Stimulated activated CD4-positive, alpha-beta T cell treated with anti-CD3 and anti-CD28 coated beads, Interleukin-1b, Interleukin-23, amount 100 ng/mL, for 48 hours (primary cell): Measurements from ENCODE around the gene PIK3R5.
"Not testable (repeated sequence)": the region's sequence is repeated elsewhere in the genome, so short reads cannot be mapped to it uniquely, and the experiment has no call there.

ENCODE experiments used
- DNase-seq: peaks from one replicate; pipeline ENCODE4 v3.0.0-alpha.2; 2020

The PIK3R5 gene

GRCh38 chr17:8985054-8985701 lies 19.7 kb upstream of the PIK3R5 start:
- DNase-seq = no peak

DNA sequence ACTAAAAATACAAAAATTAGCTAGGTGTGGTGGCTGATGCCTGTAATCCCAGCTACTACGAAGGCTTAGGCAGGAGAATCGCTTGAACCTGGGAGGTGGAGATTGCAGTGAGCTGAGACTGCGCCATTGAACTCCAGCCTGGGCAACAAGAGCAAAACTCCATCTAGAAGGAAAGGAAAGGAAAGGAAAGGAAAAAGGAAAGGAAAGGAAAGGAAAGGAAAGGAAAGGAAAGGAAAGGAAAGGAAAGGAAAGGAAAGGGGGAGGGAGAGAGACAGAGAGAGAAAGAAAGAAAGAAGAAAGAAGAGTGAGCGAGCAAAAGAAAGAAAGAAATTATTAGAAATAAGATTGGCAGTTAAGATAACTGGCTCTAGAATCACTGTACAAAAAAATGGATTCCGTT lies 18.7 kb upstream of the PIK3R5 start:
- not testable (repeated sequence) for DNase-seq

GRCh38 chr17:8981443-8981842 lies 15.9 kb upstream of the PIK3R5 start:
- DNase-seq = no peak

- no peak for DNase-seq
These were observed 14.2 kb upstream of the PIK3R5 start for GRCh38 chr17:8979715-8980114.

DNA sequence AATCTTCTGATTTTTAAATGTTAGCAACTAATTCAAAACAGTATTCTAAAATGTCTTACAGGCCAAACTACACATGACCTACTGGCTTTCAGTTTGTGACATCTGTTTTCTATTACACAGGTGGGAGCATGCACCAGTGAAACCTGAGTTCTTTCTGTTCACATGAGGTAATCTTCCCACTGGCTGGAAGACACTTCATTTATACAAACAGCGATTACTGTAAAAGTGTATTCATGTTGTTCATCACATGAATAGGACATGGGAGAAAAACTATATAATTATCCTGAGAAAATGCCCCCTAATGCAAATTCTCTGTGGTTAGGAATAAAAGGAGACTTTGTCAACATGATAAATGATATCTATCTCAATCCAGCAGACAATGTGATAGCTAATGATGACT lies 11.1 kb upstream of the PIK3R5 start:
- DNase-seq = no peak

DNA sequence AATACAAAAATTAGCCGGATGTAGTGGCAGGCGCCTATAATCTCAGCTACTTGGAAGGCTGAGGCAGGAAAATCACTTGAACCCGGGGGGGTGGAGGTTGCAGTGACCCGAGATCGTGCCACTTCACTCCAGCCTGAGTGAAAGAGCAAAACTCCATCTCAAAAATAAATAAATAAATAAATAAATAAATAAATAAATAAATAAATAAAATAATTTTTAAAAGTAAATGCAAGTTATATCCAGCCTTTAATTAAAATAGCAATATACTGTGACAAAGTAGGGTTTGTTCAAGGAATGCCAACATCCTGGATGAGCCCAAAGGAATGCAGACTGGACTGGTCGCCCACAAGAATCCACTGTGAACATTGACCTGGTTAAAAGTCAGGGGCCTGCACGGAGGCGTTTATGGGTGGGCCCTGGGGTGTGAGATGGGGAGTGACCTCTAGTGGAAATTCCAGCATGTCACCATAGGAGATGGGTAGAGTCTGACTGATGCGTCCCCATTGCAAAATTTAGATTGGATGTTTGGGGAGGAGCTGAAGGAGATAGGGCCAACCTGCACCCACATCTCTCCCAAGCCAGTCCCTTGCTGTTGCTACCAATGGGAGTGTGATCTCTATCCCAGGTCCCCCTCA lies 9.7 kb upstream of the PIK3R5 start:
- no peak for DNase-seq

DNA sequence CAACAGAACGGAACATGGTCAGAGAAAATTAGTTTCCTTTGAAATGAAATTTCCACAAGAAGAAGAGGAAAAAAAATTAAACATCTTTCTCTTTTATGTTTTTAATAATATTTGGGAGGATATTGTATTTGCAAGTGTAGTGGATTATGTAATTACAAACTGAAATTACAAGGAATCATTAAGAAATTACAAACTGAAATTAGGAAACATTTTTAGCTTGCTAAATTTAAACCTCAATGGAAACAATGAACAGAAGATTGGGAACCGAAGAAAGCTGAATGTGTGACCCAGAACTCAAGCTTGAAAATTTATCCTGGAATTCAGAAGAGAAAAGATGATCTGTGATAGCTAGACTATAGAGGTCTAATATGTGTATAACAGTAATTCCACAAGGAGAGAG lies 4.4 kb upstream of the PIK3R5 start:
- DNase-seq = no peak

DNA sequence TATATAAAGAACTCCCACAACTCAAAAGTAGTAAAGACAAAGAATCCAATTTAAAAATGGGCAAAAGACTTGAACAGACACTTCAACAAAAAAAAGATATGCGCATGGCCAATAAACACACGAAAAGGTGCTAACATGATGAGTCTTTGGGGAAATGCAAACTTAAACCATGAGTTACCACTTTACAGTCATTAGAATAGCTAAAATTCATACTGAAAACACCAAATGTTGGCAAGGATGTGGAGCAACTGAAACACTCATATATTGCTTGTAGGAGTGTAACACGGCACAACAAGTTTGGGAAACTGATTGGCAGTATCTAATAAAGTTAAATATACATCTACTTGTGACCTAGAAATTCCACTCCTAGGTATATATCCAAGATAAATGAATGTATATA lies 3.0 kb upstream of the PIK3R5 start:
- no peak for DNase-seq

DNA sequence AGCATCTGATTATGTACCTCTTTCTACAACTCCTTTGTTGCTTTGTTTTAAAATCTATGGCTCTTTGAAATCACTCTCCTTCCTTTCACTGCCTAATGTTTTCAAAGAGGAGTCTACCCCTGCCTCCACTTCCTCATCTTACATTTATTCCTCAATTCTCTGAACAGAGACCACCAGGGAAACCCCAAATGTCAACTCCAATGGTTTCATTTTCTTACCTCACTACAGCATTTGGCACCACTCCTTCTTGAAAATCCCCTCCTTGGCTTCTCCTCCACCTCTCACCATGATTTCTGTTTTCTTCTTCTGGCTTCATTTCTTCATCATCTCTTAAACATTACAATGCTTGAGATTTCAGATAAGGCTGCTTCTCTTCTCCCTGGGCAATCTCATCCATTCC lies 2.4 kb upstream of the PIK3R5 start:
- no peak for DNase-seq

DNA sequence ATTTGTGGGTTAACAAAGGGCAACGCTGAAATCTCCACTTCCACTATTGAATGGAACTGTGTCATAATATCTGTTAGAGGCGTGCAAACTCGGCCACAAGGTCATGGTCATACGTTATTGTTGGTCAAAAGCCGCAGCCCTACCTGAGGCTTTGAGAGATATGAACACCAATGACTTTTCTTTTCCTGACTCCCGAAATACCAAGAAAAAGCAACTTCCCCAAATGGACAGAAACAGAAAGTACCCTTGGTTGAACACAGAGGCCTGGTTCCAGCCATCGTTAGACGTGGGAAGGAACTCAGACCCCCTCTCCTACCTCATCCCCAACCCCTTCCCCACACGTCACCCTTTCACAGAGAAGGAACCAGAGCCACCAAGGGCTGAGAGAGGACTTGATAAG lies 1.4 kb upstream of the PIK3R5 start:
- DNase-seq = no peak

- DNase-seq = no peak
These were observed 610 bp downstream of the PIK3R5 start for GRCh38 chr17:8964801-8965393.

DNA sequence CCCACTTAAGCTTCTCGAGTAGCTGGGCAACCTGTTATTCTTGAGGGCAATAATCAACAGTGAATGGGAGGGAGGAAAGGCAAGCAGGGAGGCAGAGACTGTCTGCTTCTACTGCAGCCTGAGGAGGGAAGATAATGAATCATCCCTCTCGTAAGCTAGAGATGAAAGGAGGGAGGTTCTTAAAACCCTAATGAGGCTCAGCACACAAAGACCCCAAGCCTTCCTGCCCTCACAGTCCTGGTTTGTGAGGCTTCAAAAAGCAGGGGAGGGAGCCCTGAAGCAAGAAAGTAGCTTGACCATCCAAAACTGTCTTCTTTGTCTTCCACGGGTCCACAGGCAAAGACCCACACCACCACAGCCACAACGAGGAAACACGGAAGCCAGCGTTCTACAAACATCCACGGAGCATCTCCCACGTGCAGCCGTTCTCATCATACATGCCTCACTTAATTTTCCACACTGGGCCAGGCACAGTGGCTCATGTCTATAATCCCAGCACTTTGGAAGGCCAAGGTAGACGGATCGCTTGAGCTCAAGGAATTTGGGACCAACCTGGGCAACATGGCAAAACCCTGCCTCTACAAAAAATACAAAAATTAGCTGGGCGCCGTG lies 1.8 kb downstream of the PIK3R5 start:
- no peak for DNase-seq

- no peak for DNase-seq
These were observed 2.5 kb downstream of the PIK3R5 start for GRCh38 chr17:8963014-8963413.

DNA sequence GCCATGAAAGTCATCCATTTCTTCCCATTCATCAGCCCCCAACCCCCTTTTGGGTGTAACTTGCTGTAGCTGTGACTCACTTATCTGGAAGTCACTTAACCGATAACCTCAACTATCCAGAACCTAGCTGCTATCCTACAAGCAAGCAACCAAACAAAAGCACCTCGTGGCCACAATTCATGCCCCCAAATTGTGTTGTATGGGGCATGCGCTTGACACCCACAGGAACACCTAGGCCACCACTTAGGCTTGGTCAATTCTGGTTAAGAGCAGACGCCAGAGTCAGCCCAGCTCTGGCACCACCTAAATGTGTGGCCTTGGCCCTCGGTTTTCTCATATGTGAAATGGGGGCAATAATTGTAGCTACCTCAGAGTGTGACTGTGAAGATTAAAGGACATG lies 3.7 kb downstream of the PIK3R5 start:
- DNase-seq = no peak

DNA sequence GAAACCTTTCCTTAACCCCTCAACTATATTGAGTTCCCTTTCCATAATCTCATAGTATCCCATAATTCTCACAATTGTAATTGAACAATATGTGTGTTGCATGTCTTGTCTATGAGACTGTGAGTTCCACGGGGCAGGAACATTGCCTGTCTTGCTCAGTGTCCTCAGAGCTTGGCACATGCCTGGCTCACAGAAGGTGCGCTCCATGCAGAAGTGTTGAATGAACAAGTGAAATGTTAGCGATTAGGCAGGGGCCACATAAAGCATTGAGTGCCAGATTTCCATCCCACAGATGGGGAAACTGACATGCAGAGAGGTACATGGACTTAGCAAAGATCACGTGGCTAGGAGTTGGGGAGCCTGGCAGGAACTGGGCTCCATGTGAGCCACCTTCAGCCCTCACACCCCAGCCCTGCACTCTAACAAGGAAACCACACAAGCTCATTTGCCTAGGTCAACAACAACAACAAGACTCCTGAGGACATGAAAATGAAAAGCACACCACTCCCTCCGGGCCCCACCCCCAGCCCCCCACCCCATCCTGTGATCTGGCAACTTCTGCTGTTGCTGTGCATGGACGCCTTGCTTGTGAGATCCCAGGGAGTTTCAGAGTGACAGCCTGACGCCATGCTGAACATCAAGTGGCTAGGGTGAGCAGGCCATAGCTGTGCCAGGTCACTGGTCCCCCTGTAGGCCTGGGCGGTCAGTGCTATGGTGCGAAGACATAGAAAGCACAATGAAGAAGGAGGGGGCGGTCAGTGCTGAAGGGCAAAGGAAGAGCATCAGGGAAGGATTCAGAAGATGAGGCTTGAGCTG lies 5.0 kb downstream of the PIK3R5 start:
- DNase-seq = no peak

DNA sequence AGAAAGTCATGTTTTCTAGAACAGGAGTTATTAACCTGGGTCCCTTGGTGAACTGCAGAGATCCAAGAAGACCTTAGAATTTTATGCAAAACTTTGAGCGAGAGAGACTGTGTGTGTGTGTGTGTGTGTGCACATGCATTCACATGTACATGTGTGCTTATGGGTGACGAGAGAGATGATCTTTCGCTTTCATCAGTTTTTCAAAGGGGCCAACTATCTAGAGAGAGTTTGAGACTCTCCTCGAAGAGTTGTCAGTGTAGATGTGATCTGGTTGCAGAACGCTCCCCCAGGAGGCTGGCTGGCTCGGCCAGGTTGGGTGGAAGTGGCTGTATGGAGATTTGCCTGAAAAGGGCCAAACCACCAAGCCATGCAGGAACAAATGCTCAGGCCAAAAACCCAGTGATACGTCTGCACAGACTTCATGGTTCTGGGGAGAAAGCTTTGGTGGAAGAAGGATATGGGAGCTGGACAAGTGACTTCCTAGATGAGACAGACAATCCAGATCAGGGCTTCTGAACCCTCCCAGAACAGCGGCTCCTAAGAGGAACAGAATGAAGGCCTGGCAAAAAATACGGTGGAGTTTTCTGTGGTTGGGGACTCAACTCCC lies 6.1 kb downstream of the PIK3R5 start:
- no peak for DNase-seq

GRCh38 chr17:8957721-8958120 lies 7.8 kb downstream of the PIK3R5 start:
- no peak for DNase-seq

- DNase-seq = no peak
These were observed 9.0 kb downstream of the PIK3R5 start for GRCh38 chr17:8956465-8956902.

DNA sequence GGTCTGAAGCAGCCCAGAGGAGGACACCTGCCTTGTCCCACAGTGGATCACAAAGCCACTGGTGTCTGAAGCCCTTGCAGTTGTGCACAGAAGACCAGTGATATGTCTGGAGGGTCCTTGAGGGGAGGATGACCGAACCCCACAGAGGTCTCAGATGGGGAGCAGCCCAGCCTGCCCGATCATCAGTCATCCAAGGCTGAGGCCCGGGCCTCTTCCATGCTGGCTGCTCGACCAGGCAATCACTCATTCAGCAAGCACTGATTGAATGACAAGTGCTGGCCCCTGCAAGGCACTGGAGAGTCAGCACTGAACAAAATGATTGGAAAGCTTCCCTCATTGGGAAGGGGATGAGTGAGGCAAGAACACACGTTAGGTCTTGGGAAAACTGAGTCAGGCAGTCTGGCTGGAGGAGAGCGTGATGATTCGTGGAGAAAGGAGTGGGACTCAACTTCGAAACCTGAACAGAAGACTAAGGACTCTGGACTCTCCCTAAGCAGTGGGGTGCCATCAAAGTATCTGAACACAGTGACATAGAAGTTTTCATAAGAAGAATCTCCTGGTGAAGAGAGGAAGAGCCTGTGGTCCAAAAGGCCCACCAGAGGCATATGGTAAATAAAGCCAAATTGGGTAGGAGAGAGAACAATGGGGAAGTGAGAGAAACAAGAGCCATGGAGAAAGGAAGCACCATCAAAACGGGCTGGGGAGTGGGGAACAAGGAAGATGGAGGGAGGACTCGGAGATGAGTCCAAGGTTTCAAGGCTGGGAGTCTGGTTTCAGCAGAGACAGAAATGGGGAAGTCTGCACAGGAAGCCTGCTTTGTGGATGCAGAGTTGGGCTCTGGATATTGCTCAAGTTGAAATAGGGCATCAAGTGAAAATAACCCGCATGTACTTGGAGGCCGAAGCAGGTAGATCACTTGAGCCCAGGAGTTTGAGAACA lies 10.2 kb downstream of the PIK3R5 start:
- DNase-seq = no peak

DNA sequence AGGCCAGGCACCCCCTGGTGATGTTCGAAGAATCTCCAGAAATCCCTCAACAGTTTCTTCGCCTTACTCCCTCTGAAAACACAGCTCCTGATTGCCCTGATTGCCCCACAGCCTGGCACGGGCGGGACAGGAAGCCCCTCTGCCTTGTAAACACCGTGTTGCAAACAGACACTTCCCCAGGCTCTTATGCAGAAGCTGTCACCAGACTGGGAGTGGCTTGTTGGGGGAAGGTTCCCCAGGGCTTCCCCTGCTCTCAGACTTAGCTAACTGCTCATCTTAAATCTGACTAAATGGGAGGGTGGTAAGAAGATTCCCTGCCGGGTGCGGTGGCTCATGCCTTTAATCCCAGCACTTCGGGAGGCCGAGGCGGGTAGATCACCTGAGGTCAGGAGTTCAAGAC lies 11.2 kb downstream of the PIK3R5 start:
- peak; percentile 74 for DNase-seq

DNA sequence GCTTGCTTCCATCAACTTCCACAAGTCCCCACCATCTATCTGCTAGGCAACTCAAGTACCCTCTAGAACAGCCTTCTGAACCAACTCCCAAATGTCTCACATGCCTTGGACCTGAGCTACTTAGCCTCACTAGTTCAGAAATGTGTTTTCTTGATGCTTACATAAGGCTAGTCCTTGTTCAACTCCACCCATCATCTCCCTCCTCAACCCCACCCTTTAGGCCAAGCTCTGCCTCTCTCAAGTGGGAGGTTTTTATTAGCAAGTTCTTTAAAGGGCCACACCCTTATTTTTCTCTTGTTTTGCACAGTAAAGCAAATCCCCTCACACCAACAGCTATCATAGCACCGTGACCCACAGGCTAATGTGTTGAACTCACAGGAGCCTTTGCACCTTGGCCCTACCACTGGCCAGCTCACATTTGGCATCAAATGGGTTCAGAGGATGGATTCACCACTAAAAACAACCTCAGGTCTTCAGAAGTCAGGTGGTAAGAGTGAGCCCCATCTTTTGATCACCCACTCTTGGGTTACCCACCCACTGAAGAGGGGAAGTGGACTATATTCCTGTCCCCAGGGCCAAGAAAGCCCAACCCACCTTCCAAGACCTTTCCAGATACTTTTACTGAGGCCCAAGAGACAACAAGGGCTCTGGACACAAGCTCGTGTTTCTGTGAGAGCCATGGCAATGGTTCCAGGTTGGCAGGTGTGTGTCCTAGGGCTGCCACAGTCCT lies 12.2 kb downstream of the PIK3R5 start:
- DNase-seq = no peak
